ENCODE results near the gene RPS25.
"Not testable (repeated sequence)": the region's sequence is repeated elsewhere in the genome, so short reads cannot be mapped to it uniquely, and the experiment has no call there.

The RPS25 gene

GRCh38 chr11:119018074-119018938 lies at the start of gene RPS25, which contains the start of gene TRAPPC4:
RPS25 (minus strand) TSS chr11:119018343; CDS start chr11:119018284, 59 bp downstream.
TRAPPC4 (plus strand) TSS chr11:119018766; CDS start chr11:119018796, 30 bp downstream.
- DNase-seq = peak; percentile 89 to 98

- peak; percentile 93 to 95 for DNase-seq
Observed at GRCh38 chr11:119067371-119068222, 49.5 kb upstream of the RPS25 start, which contains the start of gene VPS11. VPS11 (plus strand) TSS chr11:119067818; CDS start chr11:119067824, 6 bp downstream.

- peak; percentile 33 to 45 for DNase-seq
Observed at GRCh38 chr11:119065369-119065768, 47.2 kb upstream of the RPS25 start.

DNA sequence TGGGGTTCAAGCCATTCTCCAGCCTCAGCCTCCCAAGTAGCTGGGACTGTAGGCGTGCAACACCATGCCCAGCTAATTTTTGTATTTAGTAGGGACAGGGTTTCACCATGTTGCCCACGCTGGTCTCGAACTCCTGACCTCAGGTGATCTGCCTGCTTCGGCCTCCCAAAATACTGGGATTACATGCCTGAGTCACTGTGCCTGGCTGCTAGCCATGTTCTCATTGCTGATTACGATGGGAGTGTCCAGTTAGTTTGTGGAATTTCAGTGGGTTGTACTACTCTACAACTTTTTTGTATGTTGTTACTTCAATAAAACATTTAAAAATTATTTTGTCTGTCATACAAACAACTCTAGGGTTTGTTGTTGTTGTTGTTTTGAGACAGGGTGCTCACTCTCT lies 44.6 kb upstream of the RPS25 start:
- no peak for DNase-seq

DNA sequence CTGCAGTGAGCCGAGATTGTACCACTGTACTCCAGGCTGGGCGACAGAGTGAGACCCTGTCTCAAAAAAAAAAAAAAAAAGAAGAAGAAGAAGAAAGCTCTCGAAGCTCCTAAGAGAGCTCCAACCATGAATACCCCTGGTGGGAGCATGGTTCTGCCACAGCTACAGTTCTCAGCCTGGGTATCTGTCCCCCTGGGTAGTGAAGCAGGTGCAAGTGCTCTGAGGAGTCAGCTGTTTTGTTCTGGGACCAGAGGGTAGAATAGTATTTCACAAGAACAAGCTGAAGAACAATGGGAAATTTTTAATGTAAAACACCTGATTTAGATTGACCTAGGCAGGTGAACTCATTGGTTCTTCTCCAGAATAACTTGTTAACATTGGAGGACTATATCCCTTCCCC lies 43.1 kb upstream of the RPS25 start:
- no peak for DNase-seq

GRCh38 chr11:119059128-119059527 lies 41.0 kb upstream of the RPS25 start:
- DNase-seq = not testable (repeated sequence)

DNA sequence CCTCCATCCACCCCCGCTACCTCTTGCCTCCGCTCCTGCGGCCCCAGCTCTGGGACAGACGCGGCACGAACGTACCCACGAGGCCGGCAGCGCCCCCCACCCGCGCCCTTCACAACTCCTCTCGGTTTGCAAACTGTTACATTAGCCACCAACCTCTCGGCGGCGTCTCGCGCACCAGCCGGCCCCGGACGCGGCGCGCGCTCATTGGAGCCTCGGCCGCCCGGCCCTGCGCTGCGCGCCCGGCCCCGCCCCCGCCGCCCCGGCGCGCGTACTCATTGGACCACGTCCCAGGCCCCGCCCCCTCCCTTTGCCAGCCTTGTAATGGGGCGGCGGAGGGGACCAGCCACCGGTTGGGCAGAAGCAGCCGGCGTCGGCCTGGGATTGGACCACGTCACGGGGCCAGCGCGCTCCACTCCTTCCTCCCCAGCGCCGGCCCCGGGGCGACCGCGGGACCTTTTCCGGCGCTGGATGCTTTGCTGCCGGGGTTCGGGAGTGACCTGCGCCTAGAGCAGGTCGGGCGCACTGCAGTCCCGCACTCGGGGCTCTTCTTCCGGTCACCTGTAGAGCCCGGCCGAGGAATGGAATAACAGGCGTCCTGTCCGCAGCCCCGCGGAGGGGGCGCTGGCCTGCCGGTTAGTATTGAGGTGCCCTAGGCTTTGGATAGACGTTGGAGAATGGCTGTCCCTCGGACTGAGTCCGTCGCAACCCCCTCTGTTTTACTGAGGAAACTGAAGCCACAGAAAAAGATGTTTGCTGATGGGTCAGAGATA lies 39.0 kb upstream of the RPS25 start, which contains the start of gene HYOU1:
HYOU1 (minus strand) TSS at position 206 of the 770 bp plus-strand sequence. CDS start 1,045 bp downstream, outside the sequence.
- peak; percentile 85 to 94 for DNase-seq

- DNase-seq = no peak
Observed at GRCh38 chr11:119056421-119056999, 38.4 kb upstream of the RPS25 start.

DNA sequence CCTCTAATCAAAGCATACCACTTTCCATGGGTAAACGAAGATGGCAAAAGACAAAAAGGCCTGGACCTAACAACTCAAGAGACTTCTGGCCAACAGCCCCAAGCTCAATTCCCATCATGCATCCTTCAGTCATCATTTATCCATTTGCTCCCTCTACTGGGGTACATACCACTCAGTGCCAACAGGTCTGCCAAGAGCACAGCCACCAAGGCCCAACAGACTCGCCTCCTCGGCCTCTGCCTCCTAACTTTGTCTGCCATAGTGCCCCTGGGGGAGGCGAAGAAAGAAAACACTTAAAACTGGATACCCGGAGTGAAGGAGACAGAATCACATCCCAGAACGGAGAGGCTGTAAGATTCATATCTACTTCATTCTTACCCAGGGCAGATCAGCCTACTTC lies 37.8 kb upstream of the RPS25 start:
- DNase-seq = peak in 1 of 2 experiments; percentile 48

- no peak for DNase-seq
Observed at GRCh38 chr11:119054418-119054817, 36.3 kb upstream of the RPS25 start.

GRCh38 chr11:119052163-119052814 lies 34.1 kb upstream of the RPS25 start:
- DNase-seq = no peak

- no peak for DNase-seq
Observed at GRCh38 chr11:119051440-119052162, 33.5 kb upstream of the RPS25 start.

- DNase-seq = no peak
Observed at GRCh38 chr11:119049081-119049480, 30.9 kb upstream of the RPS25 start.

- no peak for DNase-seq
Observed at GRCh38 chr11:119048644-119049043, 30.5 kb upstream of the RPS25 start.

DNA sequence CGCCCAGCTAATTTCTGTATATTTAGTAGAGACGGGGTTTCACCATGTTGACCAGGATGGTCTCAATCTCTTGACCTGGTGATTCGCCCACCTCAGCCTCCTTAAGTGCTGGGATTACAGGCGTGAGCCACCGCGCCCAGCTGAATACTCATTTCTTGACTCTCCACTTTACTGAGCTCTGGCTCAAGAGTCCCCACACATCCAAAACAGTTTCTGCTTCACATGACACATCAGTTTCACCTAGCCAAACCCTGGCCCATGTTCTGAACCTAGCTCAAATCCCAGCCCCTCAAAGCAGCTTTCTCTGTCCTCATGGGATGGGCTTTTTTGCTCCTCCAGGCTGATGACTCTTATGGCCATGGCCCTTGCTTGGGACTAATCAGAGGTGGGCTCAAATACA lies 29.1 kb upstream of the RPS25 start:
- no peak for DNase-seq

DNA sequence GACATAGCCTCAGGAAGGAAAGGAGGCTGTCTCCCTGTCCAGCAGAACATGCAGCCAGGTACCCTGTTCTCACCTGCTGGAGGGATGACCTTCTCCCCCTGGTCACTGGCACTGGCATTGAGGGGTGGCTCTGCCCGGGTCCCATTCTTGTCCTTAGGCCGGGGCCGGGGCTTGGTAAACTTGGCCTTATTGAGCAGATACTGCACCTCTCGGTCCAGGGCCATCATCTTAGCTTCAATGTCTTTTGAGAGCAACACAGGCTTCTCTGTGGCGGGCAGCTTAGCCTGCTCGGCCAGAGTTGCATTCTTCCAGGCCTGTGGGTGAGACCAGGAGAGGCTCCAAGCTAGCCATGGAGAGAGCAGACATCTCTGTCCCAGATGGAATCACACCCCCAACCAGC lies 28.3 kb upstream of the RPS25 start:
- no peak for DNase-seq

DNA sequence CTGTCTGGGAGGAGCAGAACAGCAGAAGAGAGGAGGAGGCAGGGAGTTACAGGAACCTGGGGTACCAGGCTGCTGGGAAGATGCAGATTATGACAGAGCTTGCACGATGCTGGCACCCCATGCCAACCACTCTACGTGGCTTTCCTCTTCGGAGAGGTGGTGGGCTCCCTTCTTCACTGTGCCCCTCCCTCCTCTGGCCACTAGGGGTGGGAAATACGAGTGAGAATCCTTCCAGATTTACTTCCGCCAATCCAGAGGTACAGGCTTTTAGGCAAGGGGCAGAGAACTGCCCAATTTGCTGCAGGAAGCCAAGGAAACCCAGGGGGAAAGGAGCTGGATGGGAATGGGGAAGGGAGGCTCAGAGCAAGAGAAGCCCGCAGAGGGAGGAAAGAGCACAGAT lies 26.6 kb upstream of the RPS25 start:
- DNase-seq = no peak

GRCh38 chr11:119042927-119043326 lies 24.8 kb upstream of the RPS25 start:
- DNase-seq = no peak

GRCh38 chr11:119041821-119042514 lies 23.8 kb upstream of the RPS25 start:
- no peak for DNase-seq

DNA sequence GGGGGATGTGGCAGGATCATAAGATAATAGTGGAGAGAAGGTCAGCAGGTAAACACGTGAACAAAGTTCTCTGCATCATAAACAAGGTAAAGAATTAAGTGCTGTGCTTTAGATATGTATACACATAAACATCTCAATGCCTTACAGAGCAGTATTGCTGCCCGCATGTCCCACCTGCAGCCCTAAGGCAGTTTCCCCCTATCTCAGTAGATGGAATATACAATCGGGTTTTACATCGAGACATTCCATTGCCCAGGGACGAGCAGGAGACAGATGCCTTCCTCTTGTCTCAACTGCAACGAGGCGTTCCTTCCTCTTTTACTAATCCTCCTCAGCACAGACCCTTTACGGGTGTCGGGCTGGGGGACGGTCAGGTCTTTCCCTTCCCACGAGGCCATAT lies 21.3 kb upstream of the RPS25 start:
- DNase-seq = not testable (repeated sequence)

Measured in SW 1271 (cell line).